ENCODE results near the gene S1PR5. TPM values are rescaled to one million over a fixed set of nuclear protein-coding genes. Genes with fewer than 3 reads are reported as not detected.
"Not testable (repeated sequence)": the region's sequence is repeated elsewhere in the genome, so short reads cannot be mapped to it uniquely, and the experiment has no call there.

S1PR5 gene
- total RNA-seq, 1 donor from 2014 or later = 0.53 TPM

GRCh38 chr19:10548746-10549276, 31.6 kb upstream of the S1PR5 start:
- ATAC-seq = no peak
- intact Hi-C loops (cut with DNase I) = no loop called here

GRCh38 chr19:10546817-10547216, 29.6 kb upstream of the S1PR5 start:
- intact Hi-C loops (cut with DNase I) = no loop called here
- ATAC-seq (no peak), DNase-seq (ENCODE audit: low spot score) (no peak)

More at GRCh38 chr19:10548746-10549276, 31.6 kb upstream of the S1PR5 start:
- no peak for DNase-seq (ENCODE audit: low spot score)

GRCh38 chr19:10544753-10545251, 27.6 kb upstream of the S1PR5 start:
- DNase-seq (ENCODE audit: low spot score) (no peak), ATAC-seq (no peak)
- intact Hi-C loops (cut with DNase I) = no loop called here

GRCh38 chr19:10544242-10544752, 27.1 kb upstream of the S1PR5 start:
- intact Hi-C loops (cut with DNase I) = no loop called here
- DNase-seq (ENCODE audit: low spot score) = no peak
- peak; percentile 25 for ATAC-seq

- ATAC-seq = peak; percentile 89
- peak; percentile 85 for DNase-seq (ENCODE audit: low spot score)
- intact Hi-C loops (cut with DNase I) = no loop called here
Measured at GRCh38 chr19:10543420-10544241, 26.4 kb upstream of the S1PR5 start, which contains the start of gene ATG4D. Gene ATG4D, plus strand, starts transcription at chr19:10543904. Its CDS starts 187 bp downstream, at chr19:10544091.

GRCh38 chr19:10543059-10543419, 25.8 kb upstream of the S1PR5 start:
- intact Hi-C loops (cut with DNase I) = no loop called here
- no peak for ATAC-seq
- no peak for DNase-seq (ENCODE audit: low spot score)

GRCh38 chr19:10539016-10539415, 21.8 kb upstream of the S1PR5 start:
- DNase-seq (ENCODE audit: low spot score); ATAC-seq; intact Hi-C loops (cut with DNase I): not testable (repeated sequence)

- ATAC-seq = no peak
- DNase-seq (ENCODE audit: low spot score) = no peak
- intact Hi-C loops (cut with DNase I) = no loop called here
Measured at GRCh38 chr19:10538204-10538983, 21.1 kb upstream of the S1PR5 start.

- ATAC-seq = no peak
- DNase-seq (ENCODE audit: low spot score) = no peak
- intact Hi-C loops (cut with DNase I) = no loop called here
Measured at GRCh38 chr19:10537668-10538067, 20.4 kb upstream of the S1PR5 start.

- ATAC-seq (no peak), DNase-seq (ENCODE audit: low spot score) (no peak)
- intact Hi-C loops (cut with DNase I) = no loop called here
Measured at GRCh38 chr19:10535613-10536012, 18.4 kb upstream of the S1PR5 start.

- ATAC-seq (no peak), DNase-seq (ENCODE audit: low spot score) (no peak)
- intact Hi-C loops (cut with DNase I) = no loop called here
Measured at GRCh38 chr19:10533646-10534386, 16.6 kb upstream of the S1PR5 start.

- ATAC-seq (no peak), DNase-seq (ENCODE audit: low spot score) (no peak)
- intact Hi-C loops (cut with DNase I) = no loop called here
Measured at GRCh38 chr19:10532457-10532856, 15.2 kb upstream of the S1PR5 start.

- ATAC-seq; DNase-seq (ENCODE audit: low spot score); intact Hi-C loops (cut with DNase I): not testable (repeated sequence)
Measured at GRCh38 chr19:10526887-10527286, 9.6 kb upstream of the S1PR5 start.

- intact Hi-C loops (cut with DNase I) = no loop called here
- ATAC-seq (no peak), DNase-seq (ENCODE audit: low spot score) (no peak)
Measured at GRCh38 chr19:10525636-10526035, 8.4 kb upstream of the S1PR5 start.

- intact Hi-C loops (cut with DNase I) = no loop called here
- DNase-seq (ENCODE audit: low spot score) (no peak), ATAC-seq (no peak)
Measured at GRCh38 chr19:10523135-10523636, 5.9 kb upstream of the S1PR5 start.

- DNase-seq (ENCODE audit: low spot score) = no peak
- intact Hi-C loops (cut with DNase I) = no loop called here
- no peak for ATAC-seq
Measured at GRCh38 chr19:10521461-10522171, 4.4 kb upstream of the S1PR5 start.

GRCh38 chr19:10520652-10521318, 3.5 kb upstream of the S1PR5 start:
- intact Hi-C loops (cut with DNase I) = no loop called here
- ATAC-seq = no peak
- DNase-seq (ENCODE audit: low spot score) = no peak

GRCh38 chr19:10519421-10519820, 2.2 kb upstream of the S1PR5 start:
- DNase-seq (ENCODE audit: low spot score) = no peak
- no peak for ATAC-seq
- intact Hi-C loops (cut with DNase I) = no loop called here
